A549 treated with DMSO at 1 μM for 4 hours (cell line): ENCODE measurements around the gene EYA2. TPM values are rescaled to one million over a fixed set of nuclear protein-coding genes. Genes with fewer than 3 reads are reported as not detected.

Experiments
- total RNA-seq: library from RNA; stranded (reverse); fragments of 200-300 nt; extraction: Qiagen RNA extraction; gene quantifications from 5 replicates; pipeline ENCODE4 v1.2.3, GENCODE V29; 2022; ENCODE audit warnings: low read depth

EYA2 gene, protein sequence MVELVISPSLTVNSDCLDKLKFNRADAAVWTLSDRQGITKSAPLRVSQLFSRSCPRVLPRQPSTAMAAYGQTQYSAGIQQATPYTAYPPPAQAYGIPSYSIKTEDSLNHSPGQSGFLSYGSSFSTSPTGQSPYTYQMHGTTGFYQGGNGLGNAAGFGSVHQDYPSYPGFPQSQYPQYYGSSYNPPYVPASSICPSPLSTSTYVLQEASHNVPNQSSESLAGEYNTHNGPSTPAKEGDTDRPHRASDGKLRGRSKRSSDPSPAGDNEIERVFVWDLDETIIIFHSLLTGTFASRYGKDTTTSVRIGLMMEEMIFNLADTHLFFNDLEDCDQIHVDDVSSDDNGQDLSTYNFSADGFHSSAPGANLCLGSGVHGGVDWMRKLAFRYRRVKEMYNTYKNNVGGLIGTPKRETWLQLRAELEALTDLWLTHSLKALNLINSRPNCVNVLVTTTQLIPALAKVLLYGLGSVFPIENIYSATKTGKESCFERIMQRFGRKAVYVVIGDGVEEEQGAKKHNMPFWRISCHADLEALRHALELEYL
- 2.2 to 3.7 TPM (median 3.0 TPM) in 5 replicates for total RNA-seq

DNA sequence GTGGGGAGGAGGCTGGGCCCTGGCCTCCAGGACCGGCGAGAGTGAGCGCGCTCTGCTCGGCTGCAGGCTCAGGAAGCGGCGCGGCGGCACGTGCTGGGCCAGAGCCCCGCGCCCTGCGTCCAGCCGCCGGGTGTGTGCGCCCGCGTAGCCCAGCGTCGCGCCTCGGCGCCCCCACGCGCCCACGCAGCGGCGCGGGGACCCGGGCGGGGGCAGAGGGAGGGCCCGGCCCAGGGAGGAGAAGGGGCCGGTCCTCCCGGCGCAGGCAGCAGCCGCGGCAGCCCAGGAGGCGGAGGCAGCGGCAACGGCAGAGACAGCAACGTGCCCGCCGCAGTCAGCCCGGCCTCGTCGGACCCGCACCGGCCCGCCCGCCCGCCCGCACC lies at the start of gene EYA2:
Gene EYA2, plus strand, starts transcription at position 265 of the 380 bp plus-strand sequence. CDS start 95,168 bp downstream, outside the sequence.

Other genes starting within 250 kb of the EYA2 start
- gene SLC13A3, start 243.4 kb upstream of the EYA2 start, total RNA-seq, result 0.12 TPM in 1 of 5 replicates, not detected in the others
- 13.1 to 17.6 TPM (median 13.7 TPM) in 5 replicates for gene TP53RK, start 205.4 kb upstream of the EYA2 start, total RNA-seq
- not detected in 5 replicates for gene SLC2A10, start 185.2 kb upstream of the EYA2 start, total RNA-seq